Fibroblast of mammary gland (primary cell): Measurements from ENCODE around the gene MMD.
"Not testable (repeated sequence)": the region's sequence is repeated elsewhere in the genome, so short reads cannot be mapped to it uniquely, and the experiment has no call there.

ENCODE experiments used
- DNase-seq: peaks from one replicate; pipeline ENCODE4 v3.0.0-alpha.2; 2010; ENCODE audit warnings: low read depth
- H3K4me3 ChIP-seq: 2 replicates; pipeline ENCODE4 v1.5.1; 2011; ENCODE audit warnings: low read depth, mild to moderate bottlenecking, low read length, moderate library complexity; ENCODE audit not compliant: control insufficient read depth
- CTCF ChIP-seq: conservative IDR thresholded peaks from 2 replicates; pipeline ENCODE4 v1.5.1; 2011; ENCODE audit warnings: low read depth, low read length, inconsistent platforms; ENCODE audit not compliant: control insufficient read depth, insufficient read depth

MMD gene

GRCh38 chr17:55435408-55435807, 13.8 kb upstream of the MMD start:
- H3K4me3 ChIP-seq, result no peak overlapping the region
- peak; percentile 45 for DNase-seq
- TF ChIP-seq CTCF, result no peak

GRCh38 chr17:55434721-55435120, 13.1 kb upstream of the MMD start:
- peak; percentile 70 for DNase-seq
- no peak overlapping the region for H3K4me3 ChIP-seq
- TF ChIP-seq CTCF, result no peak

GRCh38 chr17:55433629-55434422, 12.2 kb upstream of the MMD start:
- no peak overlapping the region for H3K4me3 ChIP-seq
- DNase-seq, result peak; percentile 97
- no peak for TF ChIP-seq CTCF

GRCh38 chr17:55433029-55433628, 11.5 kb upstream of the MMD start:
- H3K4me3 ChIP-seq, result no peak overlapping the region
- TF ChIP-seq CTCF, result no peak
- no peak for DNase-seq

- H3K4me3 ChIP-seq, result no peak overlapping the region
- peak; percentile 64 for DNase-seq
- no peak for TF ChIP-seq CTCF
Observed at GRCh38 chr17:55432358-55433028, 10.9 kb upstream of the MMD start.

- not testable (repeated sequence) for H3K4me3 ChIP-seq, DNase-seq
Observed at GRCh38 chr17:55431914-55432313, 10.3 kb upstream of the MMD start.
